ENCODE results near the gene P2RY11. TPM values are rescaled to one million over a fixed set of nuclear protein-coding genes. Genes with fewer than 3 reads are reported as not detected.
A peak's percentile ranks its signal among the peaks of the same experiment; 100 is the strongest.

Gene P2RY11
- total RNA-seq, 1 experiment from 2014 or later = 60.6 TPM

DNA sequence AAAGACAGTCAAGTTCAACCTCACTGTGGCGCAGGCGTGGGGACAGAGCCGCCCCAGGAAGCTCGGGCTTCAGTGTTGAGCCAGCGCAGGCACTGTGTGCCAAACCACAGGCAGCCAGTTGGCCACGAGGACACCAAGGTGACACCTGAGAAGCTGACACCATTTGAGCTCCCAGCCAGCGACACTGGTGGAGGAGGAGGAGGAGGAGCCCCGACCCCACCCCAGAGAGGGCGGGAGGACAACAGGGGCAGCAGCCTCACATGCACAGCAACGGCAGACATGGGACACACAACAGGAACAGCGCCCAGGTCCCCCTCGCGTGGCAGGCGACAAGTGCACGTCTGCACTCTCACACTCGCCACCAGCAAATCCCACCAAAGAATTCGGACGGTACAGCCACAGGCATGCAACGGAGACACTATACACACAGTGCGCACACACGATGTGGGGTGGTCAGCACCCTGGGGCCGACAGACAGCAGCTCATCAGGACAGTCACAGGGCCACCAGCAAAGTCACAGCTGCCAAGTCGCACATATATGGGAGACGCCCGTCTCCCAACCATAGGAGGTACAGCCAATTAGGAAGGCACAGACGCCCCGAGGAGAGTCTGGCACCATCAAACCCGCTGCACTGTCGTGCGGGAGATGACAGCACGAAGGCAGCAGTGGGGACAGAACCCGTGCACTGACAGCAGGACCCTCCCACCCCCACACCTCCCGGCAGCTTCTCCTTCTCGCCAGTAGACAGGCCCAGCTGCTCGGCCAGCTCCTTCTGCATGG is 4.8 kb downstream of the P2RY11 start:
- Histone ChIP-seq H2BK15ac (ENCODE audit: low read depth, low read length) (no peak overlapping the region), H2BK120ac (ENCODE audit: low read depth, low read length, poor library complexity, severe bottlenecking) (no peak overlapping the region), H3K9me3 (ENCODE audit: control insufficient read depth, low read depth, low read length) (no peaks in the 10 kb centered on the region), H3K79me1 (ENCODE audit: insufficient read depth, low read depth, low read length, poor library complexity, severe bottlenecking) (no peaks in the 10 kb centered on the region), H3K27ac (ENCODE audit: insufficient read length, low read depth, low read length) (no peak overlapping the region), H3K4me1 (ENCODE audit: insufficient read depth, low read length) (no peaks in the 10 kb centered on the region), H2AFZ (ENCODE audit: low read length) (no peak overlapping the region), H3K4ac (ENCODE audit: low read depth, low read length) (no peak overlapping the region), H4K5ac (ENCODE audit: insufficient read length, low read depth, low read length) (no peak overlapping the region), H2AK5ac (ENCODE audit: insufficient read length, low read length) (no peak overlapping the region), H3K27me3 (ENCODE audit: insufficient read depth, low read length) (no peaks in the 10 kb centered on the region), H2BK5ac (ENCODE audit: insufficient read length, low read length) (no peak overlapping the region), H3K79me2 (ENCODE audit: insufficient read depth, low read length) (peaks cover 3% of the 10 kb centered on the region; the same call in 1 of the 2 replicates), H4K8ac (replicated peaks; ENCODE audit: insufficient read length, low read depth, low read length) (no peak overlapping the region), H3K9ac (ENCODE audit: extremely low read depth, insufficient read length, low read length) (no peak overlapping the region), H3K18ac (ENCODE audit: insufficient read length, low read depth, low read length) (no peak overlapping the region), H3K23ac (ENCODE audit: insufficient read length, low read depth, low read length) (no peak overlapping the region), H4K91ac (ENCODE audit: insufficient read length, low read depth, low read length) (no peak overlapping the region), H2BK12ac (ENCODE audit: insufficient read length, low read depth, low read length) (no peak overlapping the region), H2BK20ac (ENCODE audit: low read depth, low read length, poor library complexity, severe bottlenecking) (no peak overlapping the region), H3K56ac (ENCODE audit: insufficient read length, low read depth, low read length) (no peak overlapping the region), H3K4me2 (ENCODE audit: insufficient read depth, insufficient read length, low read length) (no peak overlapping the region), H4K20me1 (ENCODE audit: control insufficient read depth, insufficient read depth, insufficient read length) (no peaks in the 10 kb centered on the region), H3T11ph (ENCODE audit: low read length) (no peak overlapping the region), H3K14ac (ENCODE audit: insufficient read depth, low read length) (no peak overlapping the region), H3K23me2 (ENCODE audit: insufficient read length, low read depth, low read length, poor library complexity, severe bottlenecking) (peaks cover 6% of the 10 kb centered on the region)
- Mint-ChIP-seq H3K4me1 (peaks cover 6 to 10% of the 10 kb centered on the region in 2 experiments), H3K4me3 (peak overlapping the region in 1 of 2 experiments; percentile 23; a peak in 1 of 5 replicates), H3K36me3 (ENCODE audit: insufficient read depth in 1 of 3, low read depth in 3 of 3) (peaks cover 15 to 63% (median 38%) of the 10 kb centered on the region in 3 experiments; a peak in 6 of 7 replicates), H3K27me3 (ENCODE audit: low read depth) (no peaks in the 10 kb centered on the region; the same call in 1 of the 2 replicates), H3K27ac (peak overlapping the region in 1 of 3 experiments; percentile 57; a peak in 1 of 7 replicates), H3K9me3 (no peaks in the 10 kb centered on the region; a peak in 1 of 5 replicates)
- WGBS (ENCODE audit: extremely low coverage, insufficient read length, low lambda C conversion rate) = no CpG with 5 or more reads among the region's 35 CpGs
- TF ChIP-seq, protein P1, sequence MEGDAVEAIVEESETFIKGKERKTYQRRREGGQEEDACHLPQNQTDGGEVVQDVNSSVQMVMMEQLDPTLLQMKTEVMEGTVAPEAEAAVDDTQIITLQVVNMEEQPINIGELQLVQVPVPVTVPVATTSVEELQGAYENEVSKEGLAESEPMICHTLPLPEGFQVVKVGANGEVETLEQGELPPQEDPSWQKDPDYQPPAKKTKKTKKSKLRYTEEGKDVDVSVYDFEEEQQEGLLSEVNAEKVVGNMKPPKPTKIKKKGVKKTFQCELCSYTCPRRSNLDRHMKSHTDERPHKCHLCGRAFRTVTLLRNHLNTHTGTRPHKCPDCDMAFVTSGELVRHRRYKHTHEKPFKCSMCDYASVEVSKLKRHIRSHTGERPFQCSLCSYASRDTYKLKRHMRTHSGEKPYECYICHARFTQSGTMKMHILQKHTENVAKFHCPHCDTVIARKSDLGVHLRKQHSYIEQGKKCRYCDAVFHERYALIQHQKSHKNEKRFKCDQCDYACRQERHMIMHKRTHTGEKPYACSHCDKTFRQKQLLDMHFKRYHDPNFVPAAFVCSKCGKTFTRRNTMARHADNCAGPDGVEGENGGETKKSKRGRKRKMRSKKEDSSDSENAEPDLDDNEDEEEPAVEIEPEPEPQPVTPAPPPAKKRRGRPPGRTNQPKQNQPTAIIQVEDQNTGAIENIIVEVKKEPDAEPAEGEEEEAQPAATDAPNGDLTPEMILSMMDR (conservative IDR thresholded peaks at IDR 0.05) = no peak
- no peak for DNase-seq
